HG03064 (cell line): Measurements from ENCODE around the gene ADGRA3.

Experiments used
- ATAC-seq: cut with Tn5 transposase; IDR thresholded peaks from one replicate; pipeline ENCODE4 v1.9.1; 2021; ENCODE audit warnings: low read depth; ENCODE audit not compliant: unreplicated experiment

ADGRA3 gene

GRCh38 chr4:22454955-22455354 lies 60.9 kb downstream of the ADGRA3 start:
- ATAC-seq, result no peak

- no peak for ATAC-seq
Measured at GRCh38 chr4:22454216-22454838, 61.5 kb downstream of the ADGRA3 start.

GRCh38 chr4:22444813-22445212 lies 71.1 kb downstream of the ADGRA3 start:
- ATAC-seq, result no peak

- ATAC-seq, result no peak
Measured at GRCh38 chr4:22442956-22443355, 72.9 kb downstream of the ADGRA3 start.

GRCh38 chr4:22440999-22441398 lies 74.9 kb downstream of the ADGRA3 start:
- ATAC-seq, result no peak

- ATAC-seq, result no peak
Measured at GRCh38 chr4:22439947-22440346, 75.9 kb downstream of the ADGRA3 start.

GRCh38 chr4:22435652-22436051 lies 80.2 kb downstream of the ADGRA3 start:
- no peak for ATAC-seq

- no peak for ATAC-seq
Measured at GRCh38 chr4:22434895-22435294, 81.0 kb downstream of the ADGRA3 start.

GRCh38 chr4:22430626-22431025 lies 85.2 kb downstream of the ADGRA3 start:
- ATAC-seq, result no peak

- no peak for ATAC-seq
Measured at GRCh38 chr4:22428441-22428840, 87.4 kb downstream of the ADGRA3 start.

GRCh38 chr4:22427675-22428074 lies 88.2 kb downstream of the ADGRA3 start:
- no peak for ATAC-seq

GRCh38 chr4:22420291-22420690 lies 95.6 kb downstream of the ADGRA3 start:
- no peak for ATAC-seq

GRCh38 chr4:22417408-22417807 lies 98.5 kb downstream of the ADGRA3 start:
- no peak for ATAC-seq

- no peak for ATAC-seq
Measured at GRCh38 chr4:22416403-22416802, 99.5 kb downstream of the ADGRA3 start.

- no peak for ATAC-seq
Measured at GRCh38 chr4:22414833-22415232, 101.0 kb downstream of the ADGRA3 start.

- ATAC-seq, result no peak
Measured at GRCh38 chr4:22413471-22413870, 102.4 kb downstream of the ADGRA3 start.

- no peak for ATAC-seq
Measured at GRCh38 chr4:22412013-22412412, 103.9 kb downstream of the ADGRA3 start.

GRCh38 chr4:22410645-22411247 lies 105.1 kb downstream of the ADGRA3 start:
- ATAC-seq, result no peak

- no peak for ATAC-seq
Measured at GRCh38 chr4:22408474-22408873, 107.4 kb downstream of the ADGRA3 start.

- no peak for ATAC-seq
Measured at GRCh38 chr4:22407361-22407760, 108.5 kb downstream of the ADGRA3 start.

- no peak for ATAC-seq
Measured at GRCh38 chr4:22398671-22399070, 117.2 kb downstream of the ADGRA3 start.

GRCh38 chr4:22391551-22391950 lies 124.3 kb downstream of the ADGRA3 start:
- ATAC-seq, result no peak
